WTC11 (cell line): ENCODE results near the gene MTHFD1L. TPM values are rescaled to one million over a fixed set of nuclear protein-coding genes. Genes with fewer than 3 reads are reported as not detected.

Experiments used
- ATAC-seq: fragments of 200-7000 bp; cut with Tn5 transposase; 2 replicates; pipeline ENCODE4 v1.10.0; 2021; ENCODE audit warnings: mild to moderate bottlenecking, moderate library complexity
- CTCF ChIA-PET: fragments of 300-600 bp; sonication (Branson Sonifier 250); formaldehyde crosslinking; loops from one replicate; lab custom pipeline; 2021; ENCODE audit warnings: antibody characterized with exemption; lab: Charles Lee
- POLR2A ChIA-PET: fragments of 350-600 bp; sonication (Branson Sonifier 250); formaldehyde crosslinking; loops from one replicate; lab custom pipeline; 2021; ENCODE audit warnings: antibody characterized with exemption; lab: Charles Lee
- DNase-seq: peaks from one replicate; pipeline ENCODE4 v3.0.0; 2021; ENCODE audit warnings: low spot score
- H3K27ac Mint-ChIP-seq: 2 replicates; pipeline ENCODE4 v1.8.0; 2021; ENCODE audit warnings: mixed read lengths
- H3K27me3 Mint-ChIP-seq: 2 replicates; pipeline ENCODE4 v1.8.0; 2021; ENCODE audit warnings: low read depth, mild to moderate bottlenecking, moderate library complexity, mixed read lengths
- H3K36me3 Mint-ChIP-seq: 2 replicates; pipeline ENCODE4 v1.8.0; 2021; ENCODE audit warnings: mixed read lengths
- H3K4me1 Mint-ChIP-seq: 2 replicates; pipeline ENCODE4 v1.8.0; 2022; ENCODE audit warnings: mixed read lengths
- H3K4me3 Mint-ChIP-seq: 2 replicates; pipeline ENCODE4 v1.8.0; 2021; ENCODE audit warnings: mild to moderate bottlenecking, moderate library complexity, mixed read lengths
- H3K9me3 Mint-ChIP-seq: 2 replicates; pipeline ENCODE4 v1.8.0; 2021; ENCODE audit warnings: mixed read lengths
- ATF1 ChIP-seq: sonication (generic); formaldehyde crosslinking; IDR thresholded peaks from 2 replicates; pipeline ENCODE4 v1.8.1; 2023; ENCODE audit warnings: mild to moderate bottlenecking, moderate library complexity, missing genetic modification reagents
- ATF6 ChIP-seq: sonication (generic); formaldehyde crosslinking; IDR thresholded peaks from 2 replicates; pipeline ENCODE4 v1.8.1; 2023; ENCODE audit warnings: mild to moderate bottlenecking, missing genetic modification reagents
- CREB1 ChIP-seq: sonication (generic); formaldehyde crosslinking; IDR thresholded peaks from 2 replicates; pipeline ENCODE4 v1.8.0; 2023; ENCODE audit warnings: mild to moderate bottlenecking, missing genetic modification reagents
- E2F5 ChIP-seq: sonication (generic); formaldehyde crosslinking; IDR thresholded peaks from 2 replicates; pipeline ENCODE4 v1.8.1; 2022; ENCODE audit warnings: mild to moderate bottlenecking, moderate library complexity, missing genetic modification reagents
- ESRRA ChIP-seq: sonication (generic); formaldehyde crosslinking; IDR thresholded peaks from 2 replicates; pipeline ENCODE4 v1.8.1; 2022; ENCODE audit warnings: mild to moderate bottlenecking, missing genetic modification reagents, borderline replicate concordance
- FOXP1 ChIP-seq: sonication (generic); formaldehyde crosslinking; IDR thresholded peaks from 2 replicates; pipeline ENCODE4 v1.8.0; 2022; ENCODE audit warnings: missing genetic modification reagents, mild to moderate bottlenecking, moderate library complexity, borderline replicate concordance
- HMGXB4 ChIP-seq: sonication (generic); formaldehyde crosslinking; IDR thresholded peaks from 2 replicates; pipeline ENCODE4 v1.8.1; 2023; ENCODE audit warnings: mild to moderate bottlenecking, moderate library complexity, missing genetic modification reagents
- JAZF1 ChIP-seq: fragments of 250-450 bp; sonication (Bioruptor Pico); IDR thresholded peaks from 2 replicates; pipeline ENCODE4 v1.9.0; 2021; ENCODE audit warnings: moderate library complexity, mild to moderate bottlenecking, inconsistent platforms
- KAT7 ChIP-seq: sonication (generic); formaldehyde crosslinking; IDR thresholded peaks from 2 replicates; pipeline ENCODE4 v1.8.1; 2023; ENCODE audit warnings: missing genetic modification reagents, mild to moderate bottlenecking, borderline replicate concordance
- OVOL2 ChIP-seq: fragments of 250-450 bp; sonication (Bioruptor Pico); IDR thresholded peaks from 2 replicates; pipeline ENCODE4 v1.9.0; 2021; ENCODE audit warnings: mild to moderate bottlenecking, borderline replicate concordance
- PRDM15 ChIP-seq: sonication (generic); formaldehyde crosslinking; IDR thresholded peaks from 2 replicates; pipeline ENCODE4 v1.8.0; 2022; ENCODE audit warnings: missing genetic modification reagents
- RORB ChIP-seq: fragments of 250-450 bp; sonication (Bioruptor Pico); IDR thresholded peaks from 2 replicates; pipeline ENCODE4 v1.9.0; 2021; ENCODE audit warnings: mild to moderate bottlenecking
- SOX15 ChIP-seq: fragments of 250-450 bp; sonication (Bioruptor Pico); IDR thresholded peaks from 2 replicates; pipeline ENCODE4 v1.9.0; 2021; ENCODE audit warnings: mild to moderate bottlenecking
- total RNA-seq: library from RNA; stranded (reverse); gene quantifications from 3 replicates; pipeline ENCODE4 v1.2.3, GENCODE V29; 2021
- TF ChIP-seq, protein P1 (sequence below): sonication (generic); formaldehyde crosslinking; IDR thresholded peaks from 2 replicates; pipeline ENCODE4 v1.8.0; 2023; ENCODE audit warnings: missing genetic modification reagents
- TF ChIP-seq, protein P2 (sequence below): sonication (generic); formaldehyde crosslinking; IDR thresholded peaks from 2 replicates; pipeline ENCODE4 v1.8.1; 2022; ENCODE audit warnings: low read depth, mild to moderate bottlenecking, moderate library complexity, missing genetic modification reagents, borderline replicate concordance
- TF ChIP-seq, protein P3 (sequence below): sonication (generic); formaldehyde crosslinking; IDR thresholded peaks from 2 replicates; pipeline ENCODE4 v1.8.0; 2023; ENCODE audit warnings: missing genetic modification reagents, mild to moderate bottlenecking, borderline replicate concordance

MTHFD1L gene
- total RNA-seq, 1 experiment from 2014 or later: 104 TPM

DNA sequence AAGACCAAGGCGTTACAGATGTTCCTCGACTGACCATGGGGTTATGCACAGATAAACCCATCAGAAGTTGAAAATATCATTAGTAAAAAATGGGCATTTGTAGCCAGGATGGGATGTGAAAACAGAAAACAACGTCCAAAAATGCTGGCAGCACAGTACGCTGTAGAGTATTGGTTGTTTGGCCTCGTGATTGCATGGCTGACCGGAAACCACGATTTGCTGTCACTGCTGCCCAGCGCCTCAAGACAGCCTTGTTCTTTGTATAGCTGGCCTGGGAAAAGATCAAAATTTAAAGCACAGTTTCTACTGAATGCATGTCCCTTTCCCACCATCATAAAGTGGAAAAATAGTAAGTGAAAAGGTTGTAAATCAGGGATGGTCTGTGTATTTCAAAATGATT, 41.9 kb downstream of the MTHFD1L start (continued):
- no peak for TF ChIP-seq ATF1 (CRISPR knock-in tag)
- TF ChIP-seq, protein P1, sequence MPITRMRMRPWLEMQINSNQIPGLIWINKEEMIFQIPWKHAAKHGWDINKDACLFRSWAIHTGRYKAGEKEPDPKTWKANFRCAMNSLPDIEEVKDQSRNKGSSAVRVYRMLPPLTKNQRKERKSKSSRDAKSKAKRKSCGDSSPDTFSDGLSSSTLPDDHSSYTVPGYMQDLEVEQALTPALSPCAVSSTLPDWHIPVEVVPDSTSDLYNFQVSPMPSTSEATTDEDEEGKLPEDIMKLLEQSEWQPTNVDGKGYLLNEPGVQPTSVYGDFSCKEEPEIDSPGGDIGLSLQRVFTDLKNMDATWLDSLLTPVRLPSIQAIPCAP (CRISPR knock-in tag): no peak
- no peak for TF ChIP-seq PRDM15 (CRISPR knock-in tag)
- TF ChIP-seq SOX15: no peak
- no peak for TF ChIP-seq RORB (CRISPR knock-in tag)
- no peak for TF ChIP-seq JAZF1 (CRISPR knock-in tag)
- no peak for TF ChIP-seq ATF6 (CRISPR knock-in tag)

- Mint-ChIP-seq H3K27ac (no peak overlapping the region), H3K36me3 (peaks cover 33% of the 10 kb centered on the region), H3K4me3 (no peak overlapping the region), H3K9me3 (no peaks in the 10 kb centered on the region), H3K4me1 (no peaks in the 10 kb centered on the region), H3K27me3 (no peaks in the 10 kb centered on the region)
- CTCF ChIA-PET: interaction anchor here (0.8 to 1.1 kb wide), 2 partner anchors 17 to 20 kb away, joined by 3 read pairs; no protein-coding TSS in a partner anchor
- TF ChIP-seq KAT7 (CRISPR knock-in tag): no peak
- TF ChIP-seq HMGXB4 (CRISPR knock-in tag): no peak
- TF ChIP-seq CREB1 (CRISPR knock-in tag): no peak
- TF ChIP-seq E2F5: no peak
- TF ChIP-seq ATF1 (CRISPR knock-in tag): no peak
- TF ChIP-seq, protein P2, sequence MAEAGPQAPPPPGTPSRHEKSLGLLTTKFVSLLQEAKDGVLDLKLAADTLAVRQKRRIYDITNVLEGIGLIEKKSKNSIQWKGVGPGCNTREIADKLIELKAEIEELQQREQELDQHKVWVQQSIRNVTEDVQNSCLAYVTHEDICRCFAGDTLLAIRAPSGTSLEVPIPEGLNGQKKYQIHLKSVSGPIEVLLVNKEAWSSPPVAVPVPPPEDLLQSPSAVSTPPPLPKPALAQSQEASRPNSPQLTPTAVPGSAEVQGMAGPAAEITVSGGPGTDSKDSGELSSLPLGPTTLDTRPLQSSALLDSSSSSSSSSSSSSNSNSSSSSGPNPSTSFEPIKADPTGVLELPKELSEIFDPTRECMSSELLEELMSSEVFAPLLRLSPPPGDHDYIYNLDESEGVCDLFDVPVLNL (CRISPR knock-in tag): no peak
- TF ChIP-seq ESRRA (CRISPR knock-in tag): no peak
- TF ChIP-seq OVOL2 (CRISPR knock-in tag): no peak
- TF ChIP-seq FOXP1 (CRISPR knock-in tag): no peak
- TF ChIP-seq, protein P3, sequence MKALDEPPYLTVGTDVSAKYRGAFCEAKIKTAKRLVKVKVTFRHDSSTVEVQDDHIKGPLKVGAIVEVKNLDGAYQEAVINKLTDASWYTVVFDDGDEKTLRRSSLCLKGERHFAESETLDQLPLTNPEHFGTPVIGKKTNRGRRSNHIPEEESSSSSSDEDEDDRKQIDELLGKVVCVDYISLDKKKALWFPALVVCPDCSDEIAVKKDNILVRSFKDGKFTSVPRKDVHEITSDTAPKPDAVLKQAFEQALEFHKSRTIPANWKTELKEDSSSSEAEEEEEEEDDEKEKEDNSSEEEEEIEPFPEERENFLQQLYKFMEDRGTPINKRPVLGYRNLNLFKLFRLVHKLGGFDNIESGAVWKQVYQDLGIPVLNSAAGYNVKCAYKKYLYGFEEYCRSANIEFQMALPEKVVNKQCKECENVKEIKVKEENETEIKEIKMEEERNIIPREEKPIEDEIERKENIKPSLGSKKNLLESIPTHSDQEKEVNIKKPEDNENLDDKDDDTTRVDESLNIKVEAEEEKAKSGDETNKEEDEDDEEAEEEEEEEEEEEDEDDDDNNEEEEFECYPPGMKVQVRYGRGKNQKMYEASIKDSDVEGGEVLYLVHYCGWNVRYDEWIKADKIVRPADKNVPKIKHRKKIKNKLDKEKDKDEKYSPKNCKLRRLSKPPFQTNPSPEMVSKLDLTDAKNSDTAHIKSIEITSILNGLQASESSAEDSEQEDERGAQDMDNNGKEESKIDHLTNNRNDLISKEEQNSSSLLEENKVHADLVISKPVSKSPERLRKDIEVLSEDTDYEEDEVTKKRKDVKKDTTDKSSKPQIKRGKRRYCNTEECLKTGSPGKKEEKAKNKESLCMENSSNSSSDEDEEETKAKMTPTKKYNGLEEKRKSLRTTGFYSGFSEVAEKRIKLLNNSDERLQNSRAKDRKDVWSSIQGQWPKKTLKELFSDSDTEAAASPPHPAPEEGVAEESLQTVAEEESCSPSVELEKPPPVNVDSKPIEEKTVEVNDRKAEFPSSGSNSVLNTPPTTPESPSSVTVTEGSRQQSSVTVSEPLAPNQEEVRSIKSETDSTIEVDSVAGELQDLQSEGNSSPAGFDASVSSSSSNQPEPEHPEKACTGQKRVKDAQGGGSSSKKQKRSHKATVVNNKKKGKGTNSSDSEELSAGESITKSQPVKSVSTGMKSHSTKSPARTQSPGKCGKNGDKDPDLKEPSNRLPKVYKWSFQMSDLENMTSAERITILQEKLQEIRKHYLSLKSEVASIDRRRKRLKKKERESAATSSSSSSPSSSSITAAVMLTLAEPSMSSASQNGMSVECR: no peak
- POLR2A ChIA-PET: no interaction called here
- no peak for ATAC-seq
- DNase-seq: no peak
Observed at GRCh38 chr6:150908901-150909300, 43.4 kb downstream of the MTHFD1L start.
